Fibroblast of lung (primary cell): ENCODE results near the gene CXCL8. TPM values are rescaled to one million over a fixed set of nuclear protein-coding genes. Genes with fewer than 3 reads are reported as not detected.
"Not testable (repeated sequence)": the region's sequence is repeated elsewhere in the genome, so short reads cannot be mapped to it uniquely, and the experiment has no call there.

Experiments
- DNase-seq, 2 donors: peaks; one replicate each; pipeline versions ENCODE4 v3.0.0 to v3.0.0-alpha.2; 2010; ENCODE audit warnings: low read depth in 2 of 2
- H2AFZ ChIP-seq: 2 replicates; pipeline ENCODE4 v1.5.1; 2012; ENCODE audit warnings: low read length, control low read depth, inconsistent platforms
- H3K27ac ChIP-seq: 2 replicates; pipeline ENCODE4 v1.5.1; 2011; ENCODE audit warnings: low read length, control low read depth; ENCODE audit not compliant: insufficient read depth
- H3K27me3 ChIP-seq: 2 replicates; pipeline ENCODE4 v1.5.1; 2011; ENCODE audit warnings: mild to moderate bottlenecking, low read length; ENCODE audit not compliant: control insufficient read depth, insufficient read depth
- H3K36me3 ChIP-seq: 2 replicates; pipeline ENCODE4 v1.5.1; 2011; ENCODE audit warnings: low read length; ENCODE audit not compliant: control insufficient read depth, insufficient read depth
- H3K4me1 ChIP-seq: 2 replicates; pipeline ENCODE4 v1.5.1; 2011; ENCODE audit warnings: low read length; ENCODE audit not compliant: control insufficient read depth, insufficient read depth; ENCODE audit errors: extremely low read depth
- H3K4me2 ChIP-seq: 2 replicates; pipeline ENCODE4 v1.5.1; 2011; ENCODE audit warnings: low read length, control low read depth; ENCODE audit not compliant: insufficient read depth; ENCODE audit errors: extremely low read depth
- H3K4me3 ChIP-seq, 4 experiments: fragments of 200-600 bp in 1 of 4; sonication (generic) in 1 of 4; replicated peaks in 1 of 4; 2 replicates each; pipeline ENCODE4 v1.5.1; 2011 to 2016; ENCODE audit warnings: low read length in 4 of 4, low read depth in 3 of 4, mild to moderate bottlenecking in 3 of 4, control low read depth in 2 of 4, inconsistent platforms in 1 of 4, mixed read lengths in 1 of 4; ENCODE audit not compliant: insufficient read depth in 1 of 4; ENCODE audit errors: control extremely low read depth in 1 of 4
- H3K79me2 ChIP-seq: 2 replicates; pipeline ENCODE4 v1.5.1; 2012; ENCODE audit warnings: mild to moderate bottlenecking, low read length, inconsistent platforms; ENCODE audit not compliant: control insufficient read depth, insufficient read depth
- H3K9ac ChIP-seq: 2 replicates; pipeline ENCODE4 v1.5.1; 2011; ENCODE audit warnings: mild to moderate bottlenecking, low read length, control low read depth; ENCODE audit not compliant: insufficient read depth
- H3K9me3 ChIP-seq: 2 replicates; pipeline ENCODE4 v1.5.1; 2012; ENCODE audit warnings: low read depth, low read length; ENCODE audit not compliant: control insufficient read depth, insufficient read depth
- H4K20me1 ChIP-seq: 2 replicates; pipeline ENCODE4 v1.5.1; 2011; ENCODE audit warnings: low read length; ENCODE audit not compliant: control insufficient read depth, insufficient read depth; ENCODE audit errors: extremely low read depth
- CTCF ChIP-seq, 2 donors: IDR thresholded peaks in 1 of 2; conservative IDR thresholded peaks in 1 of 2; 1 replicate in 1 of 2; 2 replicates in 1 of 2; pipeline ENCODE4 v1.5.1; 2011 to 2012; ENCODE audit warnings: low read length in 2 of 2, control low read depth in 1 of 2, inconsistent platforms in 1 of 2, low read depth in 1 of 2, mild to moderate bottlenecking in 1 of 2
- EZH2 ChIP-seq: IDR thresholded peaks from 2 replicates; pipeline ENCODE4 v1.5.1; 2012; ENCODE audit warnings: low read length, control low read depth, mild to moderate bottlenecking; ENCODE audit errors: missing control alignments
- polyA minus RNA-seq: library from RNA; depleted of rRNA, polyadenylated mRNA; stranded (reverse); fragments of >200 nt; gene quantifications from 2 replicates; pipeline ENCODE4 v1.2.3, GENCODE V29; 2011; ENCODE audit warnings: low replicate concordance
- polyA plus RNA-seq, 2 donors: library from polyadenylated mRNA; depleted of rRNA in 1 of 2; stranded (reverse) in 1 of 2; unstranded in 1 of 2; fragments of >200 nt; gene quantifications; 2 replicates each; pipeline ENCODE4 v1.2.1, GENCODE V29; 2011 to 2012; ENCODE audit warnings: missing spikeins in 1 of 2
- total RNA-seq: library from RNA; depleted of rRNA; stranded (reverse); fragments of >200 nt; gene quantifications from 2 replicates; pipeline ENCODE4 v1.2.1, GENCODE V29; 2014

Gene CXCL8
- total RNA-seq (1.3 TPM in 2 replicates), polyA plus RNA-seq (1.2 and 1.4 TPM in 2 replicates), polyA minus RNA-seq (3.7 and 4.6 TPM in 2 replicates)
- 0.82 and 1.5 TPM in 2 replicates for polyA plus RNA-seq (2012)

- H4K20me1 ChIP-seq = no peaks in the 10 kb centered on the region
- no peak within 1 kb of the TSS for H3K4me3 ChIP-seq
- no peak for TF ChIP-seq CTCF (conservative IDR thresholded peaks at IDR 0.05 in 1 of 2, IDR thresholded peaks at IDR 0.05 in 1 of 2; ENCODE audit: low read depth in 1 of 2, low read length in 2 of 2)
- TF ChIP-seq EZH2 = no peak
- H3K27me3 ChIP-seq = no peaks in the 10 kb centered on the region
- H3K9ac ChIP-seq = no peak within 1 kb of the TSS
- no peak within 1 kb of the TSS for H2AFZ ChIP-seq
- H3K27ac ChIP-seq = no peak within 1 kb of the TSS
- no peaks in the 10 kb centered on the region for H3K36me3 ChIP-seq
- H3K79me2 ChIP-seq = no peaks in the 10 kb centered on the region
- H3K9me3 ChIP-seq = no peaks in the 10 kb centered on the region
- peak within 1 kb of the TSS; percentile 56 for H3K4me2 ChIP-seq
- peak; percentile 82 to 93 for DNase-seq
- H3K4me1 ChIP-seq = peaks cover 2% of the 10 kb centered on the region
Observed at GRCh38 chr4:73740353-73740778, at the start of gene CXCL8. CXCL8 (plus strand) TSS chr4:73740569; CDS start chr4:73740659, 90 bp downstream.

GRCh38 chr4:73691201-73691600 lies 49.2 kb upstream of the CXCL8 start:
- not testable (repeated sequence) for H3K27ac ChIP-seq, H3K4me3 ChIP-seq, H3K79me2 ChIP-seq, H4K20me1 ChIP-seq, H2AFZ ChIP-seq, H3K9me3 ChIP-seq, H3K4me2 ChIP-seq, H3K4me1 ChIP-seq, H3K27me3 ChIP-seq, H3K9ac ChIP-seq, H3K36me3 ChIP-seq, DNase-seq

GRCh38 chr4:73691759-73692158 lies 48.6 kb upstream of the CXCL8 start:
- no peak for DNase-seq
- H3K27ac ChIP-seq = no peak overlapping the region
- no peaks in the 10 kb centered on the region for H3K36me3 ChIP-seq
- no peaks in the 10 kb centered on the region for H3K27me3 ChIP-seq
- TF ChIP-seq CTCF (conservative IDR thresholded peaks at IDR 0.05 in 1 of 2, IDR thresholded peaks at IDR 0.05 in 1 of 2; ENCODE audit: low read depth in 1 of 2, low read length in 2 of 2) (no peak), EZH2 (no peak)
- H4K20me1 ChIP-seq = no peaks in the 10 kb centered on the region
- H3K4me3 ChIP-seq = no peak overlapping the region
- no peak overlapping the region for H3K4me2 ChIP-seq
- no peak overlapping the region for H2AFZ ChIP-seq
- H3K9ac ChIP-seq = no peak overlapping the region
- H3K9me3 ChIP-seq = no peaks in the 10 kb centered on the region
- no peaks in the 10 kb centered on the region for H3K79me2 ChIP-seq
- H3K4me1 ChIP-seq = no peaks in the 10 kb centered on the region
